Stimulated activated CD4-positive, alpha-beta T cell treated with anti-CD3 and anti-CD28 coated beads, Interleukin-15, amount 100 ng/mL, for 48 hours (primary cell): Measurements from ENCODE around the gene NSD2.

Experiments used
- DNase-seq, 2 donors: peaks; one replicate each; pipeline ENCODE4 v3.0.0-alpha.2; 2020; ENCODE audit warnings: low read depth in 2 of 2

NSD2 gene

GRCh38 chr4:1945124-1945895 is 74.1 kb downstream of the NSD2 start:
- no peak for DNase-seq

- no peak for DNase-seq
Measured at GRCh38 chr4:1945912-1946311, 74.7 kb downstream of the NSD2 start.

GRCh38 chr4:1948232-1948631 is 77.0 kb downstream of the NSD2 start:
- DNase-seq, result no peak

DNA sequence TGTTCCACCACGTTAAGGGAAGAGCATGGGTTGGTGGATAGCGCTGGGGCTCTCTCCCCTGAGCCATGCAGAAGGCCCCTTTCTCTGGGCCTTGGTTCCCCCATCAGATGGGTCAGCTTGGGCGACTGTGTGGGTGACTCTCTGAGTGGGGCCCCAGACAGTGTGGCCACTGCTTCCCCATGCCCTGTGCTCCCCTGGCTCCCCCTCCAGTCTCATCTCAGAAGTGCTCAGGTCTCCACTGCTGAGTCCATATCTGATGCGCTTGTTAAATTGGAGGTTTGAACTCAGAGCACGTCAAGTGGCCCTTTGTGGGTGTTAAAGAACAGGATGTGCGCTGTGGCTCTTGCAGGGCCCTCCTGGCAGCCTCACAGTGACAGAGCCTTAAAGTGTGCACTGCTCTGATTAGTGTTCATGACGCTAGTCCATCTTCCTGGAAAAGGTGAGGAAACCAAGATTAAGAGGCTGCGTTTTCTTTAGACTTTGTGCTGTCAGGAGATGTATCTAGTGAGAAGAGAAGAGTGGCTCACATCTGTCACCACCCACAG is 77.8 kb downstream of the NSD2 start:
- no peak for DNase-seq

DNA sequence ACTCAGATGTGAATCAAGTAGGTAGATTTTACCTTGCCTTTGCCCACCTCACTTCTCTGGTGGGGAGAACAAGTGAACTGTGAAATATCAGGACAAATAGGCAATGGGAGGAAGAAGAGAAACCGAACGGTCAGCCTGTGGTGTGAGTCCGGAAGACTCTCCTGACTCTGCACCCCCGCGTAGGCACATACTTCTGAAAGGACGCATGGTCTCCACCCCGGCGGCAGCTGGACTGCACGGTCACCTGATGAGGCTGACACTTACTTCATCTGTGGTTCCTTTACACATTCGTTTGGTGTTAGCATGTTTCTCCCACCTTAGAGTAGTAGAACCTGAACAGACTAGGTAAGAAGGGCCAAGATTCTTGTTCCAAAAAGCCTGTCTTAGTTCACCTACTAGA is 79.2 kb downstream of the NSD2 start:
- no peak for DNase-seq

GRCh38 chr4:1952058-1952700 is 81.0 kb downstream of the NSD2 start:
- no peak for DNase-seq

GRCh38 chr4:1952719-1953118 is 81.5 kb downstream of the NSD2 start:
- DNase-seq, result no peak

DNA sequence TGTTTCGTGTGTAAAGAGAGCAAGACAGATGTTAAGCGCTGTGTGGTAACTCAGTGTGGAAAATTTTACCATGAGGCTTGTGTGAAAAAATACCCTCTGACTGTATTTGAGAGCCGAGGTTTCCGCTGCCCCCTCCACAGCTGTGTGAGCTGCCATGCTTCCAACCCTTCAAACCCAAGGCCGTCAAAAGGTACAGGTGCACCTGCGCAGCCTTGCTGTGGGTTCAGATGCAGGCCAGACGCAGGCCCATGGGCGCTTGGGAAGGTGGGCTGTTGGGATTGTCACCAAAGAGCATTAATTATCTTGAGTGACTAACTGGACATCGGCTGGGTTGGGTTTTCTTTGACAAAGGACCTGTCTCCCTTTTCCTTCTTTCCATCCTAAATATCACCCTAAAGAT is 82.1 kb downstream of the NSD2 start:
- no peak for DNase-seq

DNA sequence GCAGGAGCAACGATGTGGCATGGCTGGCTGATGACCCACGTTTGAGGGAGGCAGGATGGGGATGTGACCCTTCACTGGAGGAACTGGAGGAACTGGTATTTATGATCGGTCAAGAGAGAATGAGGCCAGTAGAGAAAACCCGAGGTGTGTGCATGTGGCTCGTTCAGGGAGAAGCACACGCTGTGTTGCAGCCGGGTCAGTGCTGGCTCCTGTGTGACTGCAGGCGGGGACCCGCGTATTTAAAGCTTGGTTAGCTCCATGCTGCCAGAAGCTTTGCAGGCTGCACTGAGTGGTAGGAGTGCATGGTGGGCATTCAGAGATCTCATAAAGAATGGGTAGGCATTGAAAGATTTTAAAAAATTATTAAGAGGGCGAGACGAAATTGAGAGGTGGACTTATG is 85.4 kb downstream of the NSD2 start:
- DNase-seq, result no peak

GRCh38 chr4:1958276-1959103 is 87.3 kb downstream of the NSD2 start:
- DNase-seq, result no peak

DNA sequence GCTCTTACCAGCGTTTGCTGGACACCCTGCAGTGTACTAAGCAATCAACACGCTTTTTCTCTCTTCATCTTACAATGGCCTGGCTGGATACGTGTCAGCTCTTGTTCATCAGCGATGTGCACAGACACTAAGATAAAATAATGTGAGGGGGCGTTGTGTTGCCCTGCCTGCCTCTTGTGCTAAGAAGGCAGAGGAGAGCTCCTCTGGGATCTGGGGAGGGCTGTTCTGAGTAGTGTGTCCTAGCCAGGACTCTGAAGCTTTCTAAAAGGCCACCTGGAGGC is 87.9 kb downstream of the NSD2 start:
- no peak for DNase-seq

DNA sequence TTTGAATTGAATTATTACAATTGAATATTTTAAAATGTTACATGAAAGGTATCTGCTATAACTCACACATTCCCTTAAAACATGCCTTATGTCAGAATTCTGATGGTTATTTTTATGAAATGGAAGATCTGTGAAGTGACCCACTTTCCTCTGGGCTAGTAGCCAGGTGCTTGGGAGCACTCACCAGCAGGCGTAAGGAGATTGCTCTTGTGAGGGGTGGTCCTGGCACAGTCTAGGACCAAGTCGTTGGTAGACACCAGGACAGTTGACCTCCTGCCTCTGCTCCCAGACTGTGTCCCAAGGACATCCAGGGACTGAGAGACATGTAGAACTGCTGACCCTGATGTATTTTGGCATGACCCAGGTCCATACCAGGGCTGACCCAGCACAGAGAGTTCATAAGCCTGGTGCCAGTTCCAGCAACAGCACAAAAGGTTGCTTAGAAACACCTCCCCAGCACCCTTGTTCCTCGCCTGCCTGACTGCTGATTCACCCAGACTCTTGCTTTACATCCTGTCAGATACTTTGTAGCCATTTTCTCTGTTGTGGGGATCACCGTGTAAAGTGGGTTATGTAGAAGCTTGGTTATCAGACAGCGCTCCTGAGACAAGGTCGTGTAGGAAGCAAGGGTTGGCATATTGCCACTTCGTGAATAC is 89.1 kb downstream of the NSD2 start:
- DNase-seq, result no peak

GRCh38 chr4:1961038-1961437 is 89.8 kb downstream of the NSD2 start:
- no peak for DNase-seq

DNA sequence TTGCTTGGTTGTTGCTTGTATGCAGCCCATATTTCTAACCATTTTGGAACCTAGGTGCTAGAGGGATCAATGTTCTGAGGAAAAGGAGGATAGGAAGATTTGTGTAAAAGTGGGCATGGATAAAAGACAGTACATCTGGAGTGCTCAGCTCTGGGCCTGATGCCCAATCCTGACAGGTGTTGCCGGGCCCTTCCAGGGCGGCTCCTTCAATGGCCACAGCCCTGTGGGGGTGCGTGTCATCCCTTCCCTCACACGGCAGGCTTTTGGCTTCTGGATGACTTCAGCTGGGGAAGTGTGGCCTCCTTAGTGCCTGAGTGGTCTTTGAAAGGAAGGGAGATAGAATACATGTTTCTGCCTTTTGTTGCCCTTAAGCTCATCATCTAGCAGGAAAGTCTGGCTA is 90.4 kb downstream of the NSD2 start:
- no peak for DNase-seq

GRCh38 chr4:1962980-1963379 is 91.8 kb downstream of the NSD2 start:
- DNase-seq, result no peak

GRCh38 chr4:1964443-1964842 is 93.2 kb downstream of the NSD2 start:
- no peak for DNase-seq

DNA sequence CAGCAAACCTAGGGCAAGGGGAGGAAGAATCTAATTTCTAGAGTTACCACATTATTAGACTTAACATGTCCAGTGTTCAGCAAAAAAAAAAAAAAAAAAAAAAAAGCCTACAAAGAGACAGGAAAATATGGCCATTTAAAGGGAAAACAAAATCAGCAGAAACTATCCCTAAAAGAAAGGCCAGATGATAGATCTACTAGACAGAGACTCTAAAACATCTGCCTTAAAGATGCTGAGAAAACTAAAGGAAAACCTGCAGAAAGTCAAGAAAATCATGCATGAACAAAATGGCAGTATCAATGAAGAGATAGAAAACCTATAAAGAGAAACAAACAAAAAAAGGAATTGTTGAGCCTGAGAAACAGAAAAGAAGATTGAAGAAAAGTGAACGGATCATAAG is 93.8 kb downstream of the NSD2 start:
- no peak for DNase-seq

DNA sequence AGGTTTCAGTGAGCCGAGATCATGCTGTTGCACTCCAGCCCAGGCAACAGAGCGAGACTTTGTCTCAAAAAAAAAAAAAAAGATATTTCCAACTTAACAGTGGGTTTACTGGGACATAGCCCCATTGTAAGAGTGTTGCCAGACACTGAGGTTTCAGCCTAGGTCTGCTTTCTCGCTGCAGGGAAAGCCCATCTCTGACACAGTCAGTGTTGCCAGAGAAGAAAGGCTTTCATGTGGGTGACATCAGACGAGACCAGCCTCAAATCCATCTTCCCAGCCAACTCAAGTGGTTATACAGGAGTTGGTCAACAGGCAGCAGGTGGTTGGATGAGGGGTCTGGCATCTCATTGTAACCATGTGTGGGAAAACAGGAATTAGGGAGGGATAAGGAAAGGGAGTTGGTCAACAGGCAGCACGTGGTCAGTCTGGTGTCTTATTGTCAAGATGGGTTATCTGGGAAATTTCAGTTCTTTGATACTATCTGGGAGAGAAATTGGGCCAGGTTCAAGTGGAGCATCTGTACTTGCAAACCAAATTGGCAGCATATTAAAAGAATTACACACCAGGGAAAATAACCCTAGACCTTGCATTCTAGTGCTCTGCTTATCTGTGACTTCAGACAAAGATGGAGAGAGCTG is 96.4 kb downstream of the NSD2 start:
- no peak for DNase-seq

GRCh38 chr4:1968686-1969295 is 97.6 kb downstream of the NSD2 start:
- no peak for DNase-seq

DNA sequence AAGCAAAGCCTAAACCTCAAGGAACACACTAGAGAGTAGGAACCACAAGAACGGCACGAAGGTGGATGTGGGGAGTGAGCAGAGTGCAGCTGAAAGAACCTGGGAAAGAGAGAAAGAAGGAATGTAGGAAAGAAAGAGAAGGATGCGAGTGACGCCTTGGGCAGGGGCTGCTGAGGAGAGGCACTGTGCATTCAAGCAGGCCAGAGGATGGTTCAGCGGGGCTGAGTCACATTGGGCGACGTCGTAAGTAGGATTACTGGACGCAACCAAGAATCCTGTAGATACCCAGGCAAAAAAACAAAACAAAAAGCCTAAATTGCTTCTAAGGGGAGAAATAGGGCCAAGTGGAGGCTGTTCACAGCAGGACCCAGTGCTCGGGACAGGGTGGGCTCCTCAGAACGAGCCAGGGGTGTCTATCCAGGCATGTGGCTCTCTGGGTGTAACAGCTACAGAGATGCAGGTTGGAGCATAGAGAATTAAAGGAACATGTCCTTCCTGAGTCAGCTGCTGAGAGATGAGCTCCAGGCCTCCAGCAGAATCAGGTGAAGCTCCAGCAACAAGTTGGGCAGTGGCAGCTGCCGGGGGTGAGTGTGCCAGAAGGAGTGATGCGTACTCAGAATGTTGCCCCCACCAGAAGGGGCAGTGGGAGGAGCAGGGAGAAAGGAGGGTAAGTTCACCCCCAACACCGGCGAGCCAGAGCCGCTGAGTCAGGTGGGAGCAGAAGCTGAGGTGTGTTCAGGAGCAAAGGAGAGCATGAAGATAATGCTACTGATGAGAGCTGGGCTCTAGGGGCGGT is 98.9 kb downstream of the NSD2 start:
- DNase-seq, result no peak
